Measurements from ENCODE around the gene ZNF136.

DNA sequence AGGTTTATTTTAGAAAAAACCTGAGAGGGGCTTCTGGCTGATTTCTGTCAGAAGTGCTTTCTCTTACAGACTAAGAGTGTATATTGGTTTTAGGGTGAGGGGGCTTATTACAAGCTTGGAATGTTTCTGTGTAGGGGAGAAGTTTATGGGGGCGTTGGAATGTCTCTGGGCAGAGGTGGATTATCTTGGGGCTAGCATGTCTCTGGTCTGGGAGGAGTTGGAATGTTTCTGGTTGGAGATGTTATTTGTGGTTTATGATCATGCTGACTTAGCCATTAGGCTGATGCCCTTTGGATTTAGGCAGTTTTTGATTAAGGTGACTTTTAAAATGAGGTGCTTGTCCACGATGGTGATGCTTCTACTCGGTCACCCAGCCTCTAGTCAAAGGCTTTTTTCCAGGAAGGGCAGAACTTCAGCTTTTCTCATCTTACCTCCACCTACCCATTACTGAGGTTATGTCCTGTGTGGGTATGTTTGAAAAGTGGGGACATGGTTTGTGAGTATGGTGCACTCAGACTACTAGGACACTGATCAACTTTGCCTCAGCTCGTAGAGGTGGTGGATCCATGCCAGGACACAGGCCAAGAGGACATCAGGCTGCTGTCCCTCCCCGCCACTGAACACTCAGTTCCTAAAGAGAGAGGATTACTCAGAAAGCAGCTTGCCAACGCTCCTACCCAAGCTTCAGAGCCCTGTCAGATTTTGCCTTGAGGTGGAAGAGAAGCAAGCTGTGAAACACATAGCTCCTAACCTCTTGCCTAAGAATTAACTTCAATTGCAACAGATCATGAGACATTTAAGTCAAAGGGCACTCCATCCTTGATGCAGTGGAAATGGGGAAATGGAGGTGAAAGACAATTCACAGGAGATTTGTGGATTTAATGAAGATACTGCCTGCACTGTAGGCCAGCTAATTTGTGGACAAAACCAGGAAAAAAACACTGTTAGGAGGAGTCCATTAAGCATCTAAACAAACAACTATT lies 68.1 kb downstream of the ZNF136 start:
- TF ChIP-seq CTCF (IDR thresholded peaks at IDR 0.05): no peak
- TF ChIP-seq POLR2A (IDR thresholded peaks at IDR 0.05): no peak
- TF ChIP-seq POLR2AphosphoS5 (IDR thresholded peaks at IDR 0.05): no peak

Data from upper lobe of left lung (tissue), 4 donors.